Panc1 (cell line): ENCODE results near the gene MTMR12. TPM values are rescaled to one million over a fixed set of nuclear protein-coding genes. Genes with fewer than 3 reads are reported as not detected.

Experiments used
- ATAC-seq: fragments of 200-7000 bp; cut with Tn5 transposase; 2 replicates; pipeline ENCODE4 v1.9.1; 2020; ENCODE audit warnings: mild to moderate bottlenecking, moderate library complexity
- BruUV-seq: library from RNA; stranded (reverse); fragments of 400-500 nt; replicated peaks from 2 replicates; lab custom pipeline; 2021; lab: Mats Ljungman, UMichigan
- CTCF ChIA-PET: fragments of 300-600 bp; sonication (Branson Sonifier 250); formaldehyde crosslinking; loops from one replicate; lab custom pipeline; 2022; ENCODE audit warnings: antibody characterized with exemption; lab: Charles Lee
- POLR2A ChIA-PET: fragments of 300-600 bp; sonication (Branson Sonifier 250); formaldehyde crosslinking; loops from one replicate; lab custom pipeline; 2022; ENCODE audit warnings: antibody characterized with exemption; lab: Charles Lee
- DNase-seq: peaks from one replicate; pipeline ENCODE4 v3.0.0-alpha.2; 2010; ENCODE audit warnings: low read depth, low spot score
- H3K27ac ChIP-seq: 2 replicates; pipeline ENCODE4 v1.5.1; 2011; ENCODE audit warnings: mild to moderate bottlenecking, low read length, inconsistent platforms
- H3K27me3 ChIP-seq: fragments of 200-500 bp; sonication (Bioruptor generic); 2 replicates; pipeline ENCODE4 v1.6.0; 2014; ENCODE audit warnings: low read length, inconsistent platforms; ENCODE audit not compliant: control insufficient read depth, insufficient read depth
- H3K36me3 ChIP-seq: fragments of 200-500 bp; sonication (Bioruptor generic); 2 replicates; pipeline ENCODE4 v1.5.1; 2014; ENCODE audit warnings: inconsistent platforms, mild to moderate bottlenecking, low read length, moderate library complexity; ENCODE audit not compliant: control insufficient read depth, insufficient read depth
- H3K4me1 ChIP-seq: 2 replicates; pipeline ENCODE4 v1.5.1; 2011; ENCODE audit warnings: inconsistent platforms, mild to moderate bottlenecking, low read length, moderate library complexity; ENCODE audit not compliant: control insufficient read depth, insufficient read depth
- H3K4me3 ChIP-seq, 2 experiments: 2 replicates each; pipeline ENCODE4 v1.5.1; 2011 to 2012; ENCODE audit warnings: low read depth in 2 of 2, low read length in 2 of 2, mild to moderate bottlenecking in 2 of 2, inconsistent platforms in 1 of 2, moderate library complexity in 1 of 2
- H3K9me3 ChIP-seq: fragments of 200-500 bp; sonication (Bioruptor generic); 2 replicates; pipeline ENCODE4 v1.5.1; 2014; ENCODE audit warnings: low read depth, mild to moderate bottlenecking, inconsistent platforms, low read length, moderate library complexity; ENCODE audit not compliant: control insufficient read depth, insufficient read depth
- POLR2AphosphoS5 ChIP-seq: IDR thresholded peaks from 2 replicates; pipeline ENCODE4 v1.6.1; 2012; ENCODE audit warnings: mild to moderate bottlenecking, low read depth, low read length, moderate library complexity
- SIN3A ChIP-seq: IDR thresholded peaks from 2 replicates; pipeline ENCODE4 v1.6.1; 2012; ENCODE audit warnings: low read depth, mild to moderate bottlenecking, low read length, moderate library complexity, borderline replicate concordance; ENCODE audit not compliant: insufficient read depth
- TCF7L2 ChIP-seq: IDR thresholded peaks from 2 replicates; pipeline ENCODE4 v1.6.1; 2011; ENCODE audit warnings: mild to moderate bottlenecking, low read depth, low read length, inconsistent platforms
- in situ Hi-C: cut with HindIII; loops from 2 replicates; pipeline ENCODE4 v1.10.0; 2016; ENCODE audit warnings: low sequenced_read_pairs, low pct_unique_long_range_greater_than_20kb
- intact Hi-C: fragments of 100-400 bp; cut with micrococcal nuclease; formaldehyde crosslinking; loops from one replicate; pipeline ENCODE4 v1.10.0; 2022; ENCODE audit not compliant: unreplicated experiment
- total RNA-seq: library from RNA; stranded (reverse); gene quantifications from one replicate; pipeline ENCODE4 v1.2.1, GENCODE V29; 2021; ENCODE audit not compliant: unreplicated experiment
- TF ChIP-seq, protein P1 (sequence below): fragments of 450-650 bp; IDR thresholded peaks from 2 replicates; pipeline ENCODE4 v1.5.1; 2017; ENCODE audit warnings: mild to moderate bottlenecking
- TF ChIP-seq, protein P2 (sequence below), 2 experiments: IDR thresholded peaks; 2 replicates each; pipeline ENCODE4 v1.6.1; 2011 to 2012; ENCODE audit warnings: low read depth in 2 of 2, control low read depth in 1 of 2, low read length in 1 of 2, mild to moderate bottlenecking in 1 of 2, moderate library complexity in 1 of 2; ENCODE audit not compliant: insufficient read depth in 1 of 2

MTMR12 gene
- total RNA-seq, 1 experiment from 2014 or later = 42.4 TPM

DNA sequence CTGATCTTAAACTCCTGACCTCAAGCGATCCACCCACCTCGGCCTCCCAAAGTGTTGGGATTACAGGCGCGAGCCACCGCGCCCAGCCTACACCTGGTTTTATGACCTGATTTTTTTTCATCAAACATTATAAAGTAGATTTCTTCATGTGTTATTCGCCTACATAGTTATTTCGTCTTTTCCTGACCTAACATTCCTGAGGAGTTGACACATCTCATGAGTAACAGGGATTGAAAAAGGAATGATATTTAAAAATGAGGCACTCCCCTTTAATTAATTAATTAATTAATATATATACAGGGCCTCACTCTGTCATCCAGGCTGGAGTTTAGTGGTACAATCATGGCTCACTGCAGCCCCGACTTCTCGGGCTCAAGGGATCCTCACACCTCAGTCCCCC, 20.2 kb upstream of the MTMR12 start:
- POLR2A ChIA-PET = no interaction called here
- Histone ChIP-seq H3K36me3 (no peaks in the 10 kb centered on the region; the same call in 1 of the 2 replicates), H3K27me3 (no peaks in the 10 kb centered on the region), H3K27ac (no peak overlapping the region), H3K9me3 (peaks cover 8% of the 10 kb centered on the region; the same call in 1 of the 2 replicates), H3K4me3 (no peak overlapping the region), H3K4me1 (no peaks in the 10 kb centered on the region)
- DNase-seq (no peak), ATAC-seq (no peak)
- BruUV-seq = no TSS peak
- CTCF ChIA-PET = no interaction called here
- intact Hi-C loops = no loop called here
- in situ Hi-C loops = no loop called here
- no peak for TF ChIP-seq SIN3A
- TF ChIP-seq, protein P1, sequence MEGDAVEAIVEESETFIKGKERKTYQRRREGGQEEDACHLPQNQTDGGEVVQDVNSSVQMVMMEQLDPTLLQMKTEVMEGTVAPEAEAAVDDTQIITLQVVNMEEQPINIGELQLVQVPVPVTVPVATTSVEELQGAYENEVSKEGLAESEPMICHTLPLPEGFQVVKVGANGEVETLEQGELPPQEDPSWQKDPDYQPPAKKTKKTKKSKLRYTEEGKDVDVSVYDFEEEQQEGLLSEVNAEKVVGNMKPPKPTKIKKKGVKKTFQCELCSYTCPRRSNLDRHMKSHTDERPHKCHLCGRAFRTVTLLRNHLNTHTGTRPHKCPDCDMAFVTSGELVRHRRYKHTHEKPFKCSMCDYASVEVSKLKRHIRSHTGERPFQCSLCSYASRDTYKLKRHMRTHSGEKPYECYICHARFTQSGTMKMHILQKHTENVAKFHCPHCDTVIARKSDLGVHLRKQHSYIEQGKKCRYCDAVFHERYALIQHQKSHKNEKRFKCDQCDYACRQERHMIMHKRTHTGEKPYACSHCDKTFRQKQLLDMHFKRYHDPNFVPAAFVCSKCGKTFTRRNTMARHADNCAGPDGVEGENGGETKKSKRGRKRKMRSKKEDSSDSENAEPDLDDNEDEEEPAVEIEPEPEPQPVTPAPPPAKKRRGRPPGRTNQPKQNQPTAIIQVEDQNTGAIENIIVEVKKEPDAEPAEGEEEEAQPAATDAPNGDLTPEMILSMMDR = no peak
- TF ChIP-seq, protein P2, sequence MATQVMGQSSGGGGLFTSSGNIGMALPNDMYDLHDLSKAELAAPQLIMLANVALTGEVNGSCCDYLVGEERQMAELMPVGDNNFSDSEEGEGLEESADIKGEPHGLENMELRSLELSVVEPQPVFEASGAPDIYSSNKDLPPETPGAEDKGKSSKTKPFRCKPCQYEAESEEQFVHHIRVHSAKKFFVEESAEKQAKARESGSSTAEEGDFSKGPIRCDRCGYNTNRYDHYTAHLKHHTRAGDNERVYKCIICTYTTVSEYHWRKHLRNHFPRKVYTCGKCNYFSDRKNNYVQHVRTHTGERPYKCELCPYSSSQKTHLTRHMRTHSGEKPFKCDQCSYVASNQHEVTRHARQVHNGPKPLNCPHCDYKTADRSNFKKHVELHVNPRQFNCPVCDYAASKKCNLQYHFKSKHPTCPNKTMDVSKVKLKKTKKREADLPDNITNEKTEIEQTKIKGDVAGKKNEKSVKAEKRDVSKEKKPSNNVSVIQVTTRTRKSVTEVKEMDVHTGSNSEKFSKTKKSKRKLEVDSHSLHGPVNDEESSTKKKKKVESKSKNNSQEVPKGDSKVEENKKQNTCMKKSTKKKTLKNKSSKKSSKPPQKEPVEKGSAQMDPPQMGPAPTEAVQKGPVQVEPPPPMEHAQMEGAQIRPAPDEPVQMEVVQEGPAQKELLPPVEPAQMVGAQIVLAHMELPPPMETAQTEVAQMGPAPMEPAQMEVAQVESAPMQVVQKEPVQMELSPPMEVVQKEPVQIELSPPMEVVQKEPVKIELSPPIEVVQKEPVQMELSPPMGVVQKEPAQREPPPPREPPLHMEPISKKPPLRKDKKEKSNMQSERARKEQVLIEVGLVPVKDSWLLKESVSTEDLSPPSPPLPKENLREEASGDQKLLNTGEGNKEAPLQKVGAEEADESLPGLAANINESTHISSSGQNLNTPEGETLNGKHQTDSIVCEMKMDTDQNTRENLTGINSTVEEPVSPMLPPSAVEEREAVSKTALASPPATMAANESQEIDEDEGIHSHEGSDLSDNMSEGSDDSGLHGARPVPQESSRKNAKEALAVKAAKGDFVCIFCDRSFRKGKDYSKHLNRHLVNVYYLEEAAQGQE (IDR thresholded peaks at IDR 0.05; ENCODE audit: insufficient read depth in 1 of 2, low read depth in 2 of 2, low read length in 1 of 2) = no peak

DNA sequence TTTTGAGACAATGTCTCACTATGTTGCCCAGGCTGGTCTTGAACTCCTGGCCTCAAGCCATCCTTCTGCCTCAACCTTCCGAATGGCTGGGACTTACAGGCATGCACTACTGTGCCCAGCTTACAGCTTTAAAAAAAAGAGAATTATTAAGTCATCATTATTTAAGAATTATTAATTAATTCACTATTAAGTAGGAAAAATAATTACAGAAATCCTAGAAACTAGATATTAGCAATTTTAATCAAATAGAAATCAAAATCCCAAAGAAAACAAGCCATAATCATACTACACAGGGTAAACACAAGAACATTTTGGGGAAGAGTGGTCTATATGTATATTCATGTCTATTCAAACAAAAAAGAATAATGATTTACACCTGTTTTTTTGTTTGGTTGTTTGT, 19.6 kb upstream of the MTMR12 start:
- ATAC-seq (no peak), DNase-seq (no peak)
- ChIA-PET POLR2A (no interaction called here), CTCF (no interaction called here)
- in situ Hi-C loops = no loop called here
- TF ChIP-seq, protein P2 (IDR thresholded peaks at IDR 0.05; ENCODE audit: insufficient read depth in 1 of 2, low read depth in 2 of 2, low read length in 1 of 2) = no peak
- TF ChIP-seq, protein P1 = no peak
- TF ChIP-seq TCF7L2 = no peak
- no peak for TF ChIP-seq POLR2AphosphoS5
- TF ChIP-seq SIN3A = no peak
- Histone ChIP-seq H3K27me3 (no peaks in the 10 kb centered on the region), H3K4me1 (no peaks in the 10 kb centered on the region), H3K27ac (no peak overlapping the region), H3K9me3 (peaks cover 8% of the 10 kb centered on the region; the same call in 1 of the 2 replicates), H3K4me3 (no peak overlapping the region), H3K36me3 (no peaks in the 10 kb centered on the region; the same call in 1 of the 2 replicates)
- intact Hi-C loops = no loop called here
- BruUV-seq = no TSS peak
